DMS53 treated with DMSO at 0.1 percent for 48 hours (cell line): ENCODE results near the gene GPR45.
"Not testable (repeated sequence)": the region's sequence is repeated elsewhere in the genome, so short reads cannot be mapped to it uniquely, and the experiment has no call there.

Source experiments
- DNase-seq: peaks from one replicate; lab custom pipeline; 2025; ENCODE audit not compliant: unreplicated experiment; lab: John Stamatoyannopoulos, UW

GPR45 gene

GRCh38 chr2:105241443-105241842 lies at the start of gene GPR45:
TSS of gene GPR45 (plus strand) at chr2:105241743. CDS start at chr2:105241859, 116 bp downstream.
- no peak for DNase-seq

GRCh38 chr2:105194022-105194675 lies 47.4 kb upstream of the GPR45 start:
- no peak for DNase-seq

GRCh38 chr2:105196651-105197050 lies 44.9 kb upstream of the GPR45 start:
- no peak for DNase-seq

DNA sequence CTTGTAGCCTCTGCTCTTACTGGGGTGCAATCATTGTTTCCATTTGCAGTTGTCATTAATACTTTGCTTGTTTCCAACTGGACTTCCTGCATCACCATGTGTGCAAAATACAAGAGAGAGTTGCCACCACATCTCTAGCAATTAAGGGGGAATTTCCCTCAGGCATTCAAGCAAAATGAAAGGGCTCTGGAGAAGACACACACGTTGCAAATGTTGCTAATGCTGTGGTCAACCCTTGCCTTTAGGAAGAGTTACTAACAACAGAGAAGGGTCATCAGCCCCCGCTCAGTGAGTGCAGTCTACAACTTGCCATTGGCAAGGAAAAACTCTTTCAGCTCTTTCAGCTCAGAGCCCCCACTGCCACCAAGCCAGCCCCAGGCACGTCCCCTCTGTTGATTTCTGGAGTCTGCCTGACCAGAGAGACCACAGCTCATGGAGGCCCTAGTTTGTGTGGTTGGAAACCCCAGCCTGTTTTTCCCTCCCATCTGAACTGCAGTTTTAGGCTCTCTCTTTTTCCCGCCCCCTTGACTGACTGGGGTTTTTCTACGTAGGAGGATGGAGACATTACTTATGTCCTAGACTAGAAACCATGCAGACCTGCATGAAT lies 25.9 kb upstream of the GPR45 start:
- DNase-seq, result no peak

- DNase-seq, result no peak
These were observed 20.9 kb upstream of the GPR45 start for GRCh38 chr2:105220604-105221003.

- DNase-seq, result no peak
These were observed 17.1 kb upstream of the GPR45 start for GRCh38 chr2:105224444-105224843.

- no peak for DNase-seq
These were observed 10.3 kb upstream of the GPR45 start for GRCh38 chr2:105231232-105231619.

- peak; percentile 88 for DNase-seq
These were observed 6.0 kb upstream of the GPR45 start for GRCh38 chr2:105235388-105236059.

DNA sequence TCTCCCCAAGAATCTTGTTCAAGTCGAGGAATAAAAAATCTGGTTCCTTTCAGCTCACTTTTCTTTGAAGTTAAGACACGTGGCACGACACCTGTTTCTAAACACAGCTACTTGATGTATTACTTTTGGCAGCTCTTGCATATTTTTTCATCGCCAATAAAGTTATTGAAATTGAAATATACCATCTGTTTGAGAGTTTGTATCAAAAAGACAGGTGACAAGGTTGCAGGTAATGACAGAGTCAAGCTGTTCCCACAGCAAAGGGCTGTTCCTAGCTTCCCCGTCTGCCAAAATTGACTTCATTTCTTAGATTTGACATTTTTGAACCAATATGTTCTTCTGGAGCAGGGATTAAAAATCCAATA lies 5.5 kb upstream of the GPR45 start:
- DNase-seq, result no peak

DNA sequence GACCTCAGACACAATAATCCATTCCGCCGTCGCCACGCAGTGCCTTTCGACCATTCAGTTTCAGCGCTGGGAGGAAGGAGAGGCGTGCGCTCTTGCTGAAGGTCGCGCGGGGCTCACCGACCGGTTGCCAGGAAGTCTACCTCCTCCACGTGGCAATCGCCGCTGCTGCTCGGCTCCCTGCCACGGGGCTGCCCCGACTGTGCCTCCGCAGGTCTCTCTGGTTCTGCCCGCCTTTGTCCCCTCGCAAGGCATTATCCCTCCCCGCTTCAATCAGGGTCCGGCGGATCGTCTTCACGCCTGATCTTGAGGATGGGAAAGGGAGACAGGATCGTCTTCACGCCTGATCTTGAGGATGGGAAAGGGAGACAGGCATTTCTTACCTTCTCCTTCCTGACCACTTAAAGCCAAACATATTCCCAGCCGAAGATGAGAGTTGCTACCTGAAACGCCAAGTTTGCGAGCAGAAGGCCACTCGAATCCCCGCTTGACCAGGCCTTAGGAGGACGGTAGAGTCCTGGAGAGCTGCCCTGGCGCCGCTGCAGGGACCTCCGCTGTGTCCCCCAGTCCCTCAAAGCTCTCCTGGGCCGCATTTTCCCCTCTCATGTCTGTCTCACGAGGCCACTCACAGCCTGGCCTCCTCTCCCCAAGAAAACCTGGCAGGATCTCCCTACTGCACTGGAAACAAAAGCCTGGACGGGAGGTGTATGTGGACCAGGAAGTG lies 4.3 kb upstream of the GPR45 start:
- no peak for DNase-seq

DNA sequence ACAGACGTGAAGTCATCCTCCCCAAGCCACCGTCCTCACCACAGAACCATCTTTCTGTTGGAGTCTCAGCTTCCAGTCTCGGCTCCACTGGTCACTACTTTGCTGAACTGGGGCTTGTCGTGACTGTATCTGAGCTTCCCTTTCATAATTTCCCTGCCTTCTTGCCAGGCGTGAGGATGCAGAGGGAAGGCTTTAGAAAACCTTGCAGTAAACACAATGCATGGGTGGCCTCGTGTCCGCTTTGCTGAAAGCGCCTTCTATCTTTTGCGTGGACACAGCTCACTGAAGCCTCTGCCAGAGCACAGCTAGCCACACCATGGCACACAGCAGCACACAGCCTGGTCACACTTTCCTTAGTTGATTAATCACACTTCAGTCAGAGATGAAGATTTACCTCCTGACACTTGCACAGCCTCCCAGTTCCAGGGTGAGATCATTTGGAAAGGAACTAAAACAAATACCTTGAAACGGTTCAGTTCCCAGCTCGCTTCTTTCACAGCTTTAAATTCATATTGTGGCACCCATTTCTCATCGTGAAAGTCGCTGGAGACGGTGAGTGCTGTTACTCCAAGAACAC lies 2.8 kb upstream of the GPR45 start:
- no peak for DNase-seq

- DNase-seq, result no peak
These were observed 1.6 kb upstream of the GPR45 start for GRCh38 chr2:105239924-105240323.

- DNase-seq, result no peak
These were observed 897 bp downstream of the GPR45 start for GRCh38 chr2:105242286-105242993.

GRCh38 chr2:105243961-105244360 lies 2.4 kb downstream of the GPR45 start:
- DNase-seq, result no peak

DNA sequence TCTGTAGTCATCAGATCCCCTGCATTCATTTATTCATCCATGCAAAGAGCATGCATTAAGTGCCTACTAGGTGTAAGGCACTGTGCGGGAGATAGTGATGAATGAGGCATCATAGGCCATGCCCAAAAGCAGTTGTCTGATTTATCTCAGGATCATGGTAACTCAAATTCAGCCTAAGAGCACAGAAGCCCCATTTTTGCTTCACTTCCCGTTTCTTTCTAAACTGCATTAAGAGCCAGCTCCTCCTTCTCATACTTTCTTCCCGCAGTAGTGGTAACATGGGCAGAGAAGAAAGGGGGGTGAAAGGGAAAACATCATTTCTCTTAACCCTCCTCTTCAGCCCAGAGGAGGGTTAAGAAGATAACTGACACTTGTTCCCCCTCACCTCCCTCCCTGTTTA lies 2.9 kb downstream of the GPR45 start:
- DNase-seq, result no peak

DNA sequence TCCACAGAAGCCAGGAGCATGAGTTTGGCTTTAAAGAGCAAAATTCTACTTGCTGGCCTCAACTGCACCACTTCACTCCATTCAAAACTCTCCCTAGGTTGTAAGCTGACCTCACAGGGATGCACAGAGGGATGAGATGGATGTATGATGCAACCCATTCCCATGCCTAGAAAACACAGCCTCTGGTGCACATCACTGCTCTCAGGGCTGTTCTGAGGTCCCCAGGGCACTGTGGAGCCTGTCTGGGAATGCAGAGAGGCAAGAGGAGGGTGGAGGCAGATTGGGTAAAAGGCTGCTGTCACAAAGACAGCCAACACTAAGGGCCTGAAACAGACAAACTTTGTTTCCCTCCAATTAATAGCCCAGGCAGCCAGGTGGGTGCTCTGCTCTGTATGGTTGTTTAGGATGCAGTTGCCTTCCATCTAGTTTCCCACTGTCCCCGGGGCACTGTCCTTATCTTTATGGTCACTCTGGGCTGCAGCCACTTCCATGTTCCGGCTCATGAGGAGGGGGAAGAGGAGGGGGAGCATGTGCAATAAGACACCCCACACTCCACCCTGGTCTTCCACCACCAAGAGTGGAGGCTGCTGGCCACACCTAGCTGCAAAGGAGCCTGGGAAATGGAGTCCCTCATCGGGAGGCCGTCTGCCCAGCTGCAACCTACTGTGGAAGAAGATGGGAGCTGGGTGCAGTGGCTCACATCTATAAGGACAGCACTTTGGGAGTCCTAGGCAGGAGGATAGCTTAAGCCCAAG lies 7.0 kb downstream of the GPR45 start:
- no peak for DNase-seq

DNA sequence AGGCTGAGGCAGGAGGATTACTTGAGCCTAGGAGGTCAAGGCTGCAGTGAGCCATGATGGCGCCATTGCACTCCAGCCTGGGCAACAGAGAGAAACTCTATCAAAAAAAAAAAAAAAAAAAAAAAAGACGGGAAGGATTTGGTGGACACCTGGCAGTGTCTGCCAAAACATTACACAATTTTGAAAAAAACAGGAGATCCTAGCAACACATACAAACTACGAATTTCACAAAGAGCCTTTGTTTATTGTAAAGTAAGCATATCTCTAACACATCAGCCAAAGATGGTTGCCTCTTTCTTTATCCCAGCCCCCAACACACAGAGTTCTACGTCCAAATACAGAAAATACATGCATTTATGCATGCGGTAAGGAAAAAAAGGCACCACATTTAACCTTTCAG lies 7.6 kb downstream of the GPR45 start:
- DNase-seq, result no peak

GRCh38 chr2:105249891-105250290 lies 8.3 kb downstream of the GPR45 start:
- no peak for DNase-seq

GRCh38 chr2:105251016-105251648 lies 9.6 kb downstream of the GPR45 start:
- not testable (repeated sequence) for DNase-seq

DNA sequence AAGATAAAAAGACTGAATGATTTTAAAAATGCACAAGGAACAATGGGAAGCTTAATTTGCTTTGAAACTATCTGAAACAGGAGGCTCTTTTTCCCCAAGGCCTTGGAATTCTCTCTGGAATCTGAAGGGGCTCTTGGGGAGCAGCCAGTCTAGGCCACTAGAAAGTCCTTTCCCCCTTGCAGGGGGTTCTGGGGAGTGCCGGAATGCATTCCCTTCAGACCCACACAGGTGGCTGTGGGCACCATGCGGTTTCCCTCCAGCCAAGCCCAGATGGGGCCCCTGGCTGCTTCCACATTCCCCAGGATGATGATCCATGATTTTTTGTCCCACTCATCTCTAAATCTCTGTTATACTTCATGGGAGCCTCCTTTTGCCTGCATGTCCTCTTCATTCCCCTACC lies 10.7 kb downstream of the GPR45 start:
- DNase-seq, result no peak
